GM21825 (cell line): ENCODE measurements around the gene VPS37B.
A peak's percentile ranks its signal among the peaks of the same experiment; 100 is the strongest.
"Not testable (repeated sequence)": the region's sequence is repeated elsewhere in the genome, so short reads cannot be mapped to it uniquely, and the experiment has no call there.

Source experiments
- ATAC-seq: cut with Tn5 transposase; IDR thresholded peaks from one replicate; pipeline ENCODE4 v1.9.1; 2021; ENCODE audit warnings: mild to moderate bottlenecking, moderate library complexity; ENCODE audit not compliant: unreplicated experiment

Gene VPS37B

DNA sequence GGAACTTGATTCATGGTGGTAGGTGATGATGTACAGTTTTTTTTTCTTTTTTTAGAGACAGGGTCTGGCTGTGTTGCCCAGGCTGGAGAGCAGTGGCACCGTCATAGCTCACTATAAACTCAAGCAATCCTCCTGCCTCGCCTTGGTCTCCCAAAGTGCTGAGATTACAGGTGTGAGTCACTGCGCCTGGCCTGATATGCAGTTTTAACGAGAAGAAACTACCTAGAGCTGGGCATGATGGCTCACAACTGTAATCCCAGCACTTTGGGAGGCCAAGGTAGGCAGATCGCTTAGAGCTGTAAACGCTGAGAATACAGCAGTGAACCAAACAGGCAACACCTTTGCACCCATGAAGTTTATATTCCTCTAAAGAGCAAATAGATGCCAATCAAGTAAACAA is 13.0 kb upstream of the VPS37B start:
- no peak for ATAC-seq

DNA sequence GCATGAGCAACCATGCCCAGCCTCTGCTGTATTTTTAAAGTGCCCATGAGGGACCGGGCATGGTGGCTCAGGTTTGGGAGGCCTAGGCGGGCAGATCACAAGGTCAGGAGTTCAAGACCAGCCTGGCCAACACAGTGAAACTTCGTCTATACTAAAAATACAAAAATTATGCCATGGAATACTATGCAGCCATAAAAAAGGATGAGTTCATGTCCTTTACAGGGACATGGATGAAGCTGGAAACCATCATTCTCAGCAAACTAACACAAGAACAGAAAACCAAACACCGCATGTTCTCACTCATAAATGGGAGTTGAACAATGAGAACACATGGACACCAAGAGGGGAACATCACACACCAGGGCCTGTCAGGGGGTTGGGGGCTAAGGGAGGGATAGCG is 9.3 kb upstream of the VPS37B start:
- ATAC-seq: not testable (repeated sequence)

- ATAC-seq: no peak
Observed at GRCh38 chr12:122903693-122904034, 7.7 kb upstream of the VPS37B start.

GRCh38 chr12:122902854-122903692 is 7.1 kb upstream of the VPS37B start:
- no peak for ATAC-seq

DNA sequence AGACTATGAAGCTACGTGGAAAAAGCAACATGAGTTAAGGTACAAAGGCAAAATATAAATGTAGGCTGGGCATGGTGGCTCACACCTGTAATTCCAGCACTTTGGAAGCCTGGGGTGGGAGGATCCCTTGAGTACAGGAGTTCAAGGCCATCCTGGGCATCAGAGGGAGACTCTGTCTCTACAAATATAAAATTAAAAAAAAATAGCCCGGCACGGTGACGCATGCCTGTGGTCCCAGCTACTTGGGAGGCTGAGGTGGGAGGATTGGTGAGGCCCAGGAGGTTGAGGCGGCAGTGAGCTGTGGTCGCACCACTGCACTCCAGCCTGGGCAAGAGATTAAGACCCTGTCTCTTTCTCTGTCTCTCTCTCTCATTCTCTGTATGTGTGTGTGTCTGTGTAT is 4.0 kb upstream of the VPS37B start:
- ATAC-seq: no peak

DNA sequence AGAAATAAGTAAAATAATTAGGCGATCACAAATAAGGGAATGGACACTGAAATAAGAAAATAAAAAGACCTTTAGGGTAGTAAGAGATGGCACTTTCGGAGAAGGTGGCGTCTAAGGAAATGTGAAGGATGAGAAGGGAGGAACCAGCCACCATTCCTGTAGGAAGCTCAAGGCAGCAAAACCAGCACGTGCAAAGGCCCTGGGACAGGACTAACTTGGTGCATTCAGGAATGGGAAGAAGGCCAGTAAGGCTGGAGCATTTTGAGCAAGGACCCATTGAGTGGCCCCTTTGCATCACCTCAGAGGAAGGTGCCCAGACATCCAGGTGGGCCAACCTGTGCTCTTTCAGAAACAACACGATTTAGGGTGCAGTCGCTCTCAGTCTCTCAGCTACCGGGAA is 738 bp upstream of the VPS37B start:
- ATAC-seq: no peak

- ATAC-seq: no peak
Observed at GRCh38 chr12:122895320-122895703, 612 bp downstream of the VPS37B start.

GRCh38 chr12:122894193-122895121 is 1.5 kb downstream of the VPS37B start:
- ATAC-seq: no peak

DNA sequence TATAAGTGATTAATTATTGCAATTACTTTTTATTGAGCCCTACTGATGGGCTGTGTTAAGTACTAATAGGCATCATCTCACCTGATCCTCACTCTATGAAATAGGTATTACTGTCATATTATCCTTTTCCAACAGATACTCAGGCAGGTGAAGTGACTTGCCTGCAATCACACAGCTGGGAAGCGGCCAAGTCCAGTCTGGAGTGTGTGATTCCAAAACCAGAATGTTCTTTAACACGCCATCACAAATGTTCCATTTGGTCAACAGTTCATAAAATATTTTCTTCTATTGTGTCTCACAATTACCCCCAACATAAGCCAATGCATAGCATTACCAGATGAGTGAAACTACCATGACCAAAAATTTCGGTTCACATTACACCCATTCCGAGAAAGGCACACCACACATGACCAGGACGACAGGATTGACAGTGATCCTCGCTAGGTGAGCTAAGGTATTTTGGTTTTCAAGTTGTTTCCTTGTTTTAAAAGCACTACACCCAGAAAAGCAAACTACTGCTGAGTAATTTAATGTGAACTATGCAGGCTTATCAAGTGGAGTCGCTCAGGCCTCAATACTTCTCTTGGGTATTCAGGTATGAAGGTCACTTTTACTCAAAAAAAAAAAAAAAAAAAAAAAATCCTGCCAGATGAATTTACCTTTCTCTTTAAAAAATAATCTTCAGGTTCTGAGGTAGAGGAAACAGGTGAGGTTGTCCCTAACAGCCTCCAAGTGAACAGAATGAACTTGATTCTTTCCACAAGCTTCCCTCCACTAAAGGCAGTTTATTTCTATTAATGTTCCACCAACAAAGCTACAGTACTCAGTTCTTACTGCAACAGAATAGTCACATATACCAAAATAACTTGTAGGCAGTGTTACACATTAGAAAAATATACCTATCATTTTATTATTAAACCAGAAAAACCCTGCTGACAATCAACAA is 2.4 kb downstream of the VPS37B start:
- no peak for ATAC-seq

GRCh38 chr12:122892724-122893123 is 3.2 kb downstream of the VPS37B start:
- ATAC-seq: not testable (repeated sequence)

- ATAC-seq: no peak
Observed at GRCh38 chr12:122891661-122892525, 4.0 kb downstream of the VPS37B start.

DNA sequence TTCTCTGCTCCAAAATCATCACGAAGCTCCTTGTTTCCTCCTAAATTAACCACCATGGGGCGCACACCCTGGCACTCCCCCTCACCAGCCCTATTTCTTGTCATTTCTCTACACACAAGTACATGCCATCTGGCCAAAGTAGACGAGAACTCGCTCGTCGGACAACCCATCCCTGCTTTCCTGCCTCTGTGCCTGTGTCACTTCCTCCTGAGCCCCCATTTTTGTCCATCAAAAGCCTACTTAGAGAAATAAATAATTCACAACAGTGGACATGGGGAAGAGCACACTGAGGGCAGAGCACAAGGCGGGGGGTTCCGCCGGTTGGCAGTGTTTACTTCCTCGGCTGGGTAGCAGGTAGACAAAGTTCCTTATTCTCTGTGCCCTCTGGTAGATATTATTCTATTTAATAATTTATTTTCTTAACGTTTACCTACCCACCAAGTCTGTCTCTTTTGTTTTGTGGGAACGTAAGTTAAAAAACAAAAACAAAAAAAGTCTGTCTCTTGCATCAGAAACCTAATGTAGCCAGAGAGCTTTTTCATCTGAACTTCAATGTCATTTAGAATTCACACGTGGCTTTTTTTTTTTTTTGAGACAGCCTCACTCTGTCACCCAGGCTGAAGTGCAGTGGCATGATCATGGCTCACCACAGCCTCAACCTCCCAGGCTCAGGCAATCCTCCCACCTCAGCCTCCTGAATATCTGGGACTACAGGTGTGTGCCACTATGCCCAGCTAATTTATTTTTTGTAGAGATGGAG is 6.0 kb downstream of the VPS37B start:
- no peak for ATAC-seq

- peak; percentile 43 for ATAC-seq
Observed at GRCh38 chr12:122888232-122888752, 7.6 kb downstream of the VPS37B start.

DNA sequence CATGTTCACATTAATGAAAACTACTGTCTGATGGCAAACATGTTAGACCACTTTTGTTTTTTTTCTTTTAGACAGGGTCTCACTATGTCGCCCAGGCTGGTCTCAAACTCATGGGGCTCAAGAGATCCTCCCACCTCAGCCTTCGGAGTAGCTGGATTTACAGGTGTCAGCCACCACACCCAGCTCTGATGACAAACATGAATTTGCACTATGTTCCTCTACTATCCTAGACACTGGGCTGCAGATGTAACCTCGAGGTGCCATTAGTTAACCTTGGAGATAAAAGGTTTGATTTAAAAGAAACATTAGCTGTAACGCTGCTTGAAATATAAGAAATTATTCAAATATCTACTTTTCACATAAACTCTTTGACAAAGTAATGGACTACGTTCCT is 8.1 kb downstream of the VPS37B start:
- ATAC-seq: peak; percentile 17

DNA sequence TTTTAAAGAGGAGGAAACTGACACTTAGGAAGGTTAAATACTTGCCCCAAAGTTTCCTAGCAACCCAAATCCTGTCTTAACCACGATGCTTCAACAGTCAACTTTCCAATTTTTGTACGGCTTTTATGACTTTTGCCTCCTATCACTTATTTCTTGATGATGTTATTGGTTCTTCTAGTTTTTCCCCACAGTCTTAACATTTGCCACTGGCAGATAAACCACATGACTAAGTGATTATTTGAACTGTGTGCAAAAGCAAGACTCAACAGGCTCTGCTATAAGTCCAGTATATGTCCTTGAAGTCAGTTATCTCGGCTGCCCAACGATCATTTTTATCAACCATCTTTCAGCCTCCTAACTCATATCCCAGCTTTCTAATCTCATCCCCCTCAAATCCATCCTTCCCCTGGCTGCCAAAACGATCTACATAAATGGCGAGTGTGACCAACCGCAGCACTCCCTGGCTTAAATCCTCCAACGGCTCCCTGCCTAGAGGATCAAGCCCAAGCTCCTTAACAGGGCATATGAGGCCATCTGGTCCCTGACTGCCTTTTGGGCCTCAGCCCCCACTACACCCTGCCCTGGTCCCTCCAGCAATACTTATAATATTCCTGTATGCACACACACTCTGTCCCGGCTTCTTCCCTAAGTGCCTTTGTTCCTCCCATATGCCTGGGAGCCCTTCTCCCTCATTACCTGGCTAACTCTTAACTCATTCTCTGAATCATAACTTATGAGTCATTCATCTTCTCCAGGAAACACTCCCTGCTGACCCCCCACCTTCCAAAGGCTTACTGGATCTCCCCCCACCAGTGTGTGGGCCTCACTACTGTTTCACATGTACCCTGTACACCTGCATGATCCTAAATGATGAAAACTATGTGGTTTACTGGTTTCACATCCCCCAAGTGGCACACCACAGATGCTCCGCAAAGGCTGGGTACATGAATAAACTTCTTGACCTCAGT is 8.8 kb downstream of the VPS37B start:
- peak; percentile 80 for ATAC-seq

- no peak for ATAC-seq
Observed at GRCh38 chr12:122886161-122886560, 9.8 kb downstream of the VPS37B start.

GRCh38 chr12:122884860-122885259 is 11.1 kb downstream of the VPS37B start:
- no peak for ATAC-seq
